Panc1 (cell line): ENCODE results near the gene FIGLA. TPM values are rescaled to one million over a fixed set of nuclear protein-coding genes. Genes with fewer than 3 reads are reported as not detected.

Experiments used
- ATAC-seq: fragments of 200-7000 bp; cut with Tn5 transposase; 2 replicates; pipeline ENCODE4 v1.9.1; 2020; ENCODE audit warnings: mild to moderate bottlenecking, moderate library complexity
- BruUV-seq: library from RNA; stranded (reverse); fragments of 400-500 nt; replicated peaks from 2 replicates; lab custom pipeline; 2021; lab: Mats Ljungman, UMichigan
- CTCF ChIA-PET: fragments of 300-600 bp; sonication (Branson Sonifier 250); formaldehyde crosslinking; loops from one replicate; lab custom pipeline; 2022; ENCODE audit warnings: antibody characterized with exemption; lab: Charles Lee
- POLR2A ChIA-PET: fragments of 300-600 bp; sonication (Branson Sonifier 250); formaldehyde crosslinking; loops from one replicate; lab custom pipeline; 2022; ENCODE audit warnings: antibody characterized with exemption; lab: Charles Lee
- DNase-seq: peaks from one replicate; pipeline ENCODE4 v3.0.0-alpha.2; 2010; ENCODE audit warnings: low read depth, low spot score
- H3K27ac ChIP-seq: 2 replicates; pipeline ENCODE4 v1.5.1; 2011; ENCODE audit warnings: mild to moderate bottlenecking, low read length, inconsistent platforms
- H3K27me3 ChIP-seq: fragments of 200-500 bp; sonication (Bioruptor generic); 2 replicates; pipeline ENCODE4 v1.6.0; 2014; ENCODE audit warnings: low read length, inconsistent platforms; ENCODE audit not compliant: control insufficient read depth, insufficient read depth
- H3K36me3 ChIP-seq: fragments of 200-500 bp; sonication (Bioruptor generic); 2 replicates; pipeline ENCODE4 v1.5.1; 2014; ENCODE audit warnings: inconsistent platforms, mild to moderate bottlenecking, low read length, moderate library complexity; ENCODE audit not compliant: control insufficient read depth, insufficient read depth
- H3K4me1 ChIP-seq: 2 replicates; pipeline ENCODE4 v1.5.1; 2011; ENCODE audit warnings: inconsistent platforms, mild to moderate bottlenecking, low read length, moderate library complexity; ENCODE audit not compliant: control insufficient read depth, insufficient read depth
- H3K4me3 ChIP-seq, 2 experiments: 2 replicates each; pipeline ENCODE4 v1.5.1; 2011 to 2012; ENCODE audit warnings: low read depth in 2 of 2, low read length in 2 of 2, mild to moderate bottlenecking in 2 of 2, inconsistent platforms in 1 of 2, moderate library complexity in 1 of 2
- H3K9me3 ChIP-seq: fragments of 200-500 bp; sonication (Bioruptor generic); 2 replicates; pipeline ENCODE4 v1.5.1; 2014; ENCODE audit warnings: low read depth, mild to moderate bottlenecking, inconsistent platforms, low read length, moderate library complexity; ENCODE audit not compliant: control insufficient read depth, insufficient read depth
- CTCF ChIP-seq: fragments of 450-650 bp; IDR thresholded peaks from 2 replicates; pipeline ENCODE4 v1.5.1; 2017; ENCODE audit warnings: mild to moderate bottlenecking
- POLR2AphosphoS5 ChIP-seq: IDR thresholded peaks from 2 replicates; pipeline ENCODE4 v1.6.1; 2012; ENCODE audit warnings: mild to moderate bottlenecking, low read depth, low read length, moderate library complexity
- REST ChIP-seq, 2 experiments: IDR thresholded peaks; 2 replicates each; pipeline ENCODE4 v1.6.1; 2011 to 2012; ENCODE audit warnings: low read depth in 2 of 2, control low read depth in 1 of 2, low read length in 1 of 2, mild to moderate bottlenecking in 1 of 2, moderate library complexity in 1 of 2; ENCODE audit not compliant: insufficient read depth in 1 of 2
- SIN3A ChIP-seq: IDR thresholded peaks from 2 replicates; pipeline ENCODE4 v1.6.1; 2012; ENCODE audit warnings: low read depth, mild to moderate bottlenecking, low read length, moderate library complexity, borderline replicate concordance; ENCODE audit not compliant: insufficient read depth
- TCF7L2 ChIP-seq: IDR thresholded peaks from 2 replicates; pipeline ENCODE4 v1.6.1; 2011; ENCODE audit warnings: mild to moderate bottlenecking, low read depth, low read length, inconsistent platforms
- in situ Hi-C: cut with HindIII; loops from 2 replicates; pipeline ENCODE4 v1.10.0; 2016; ENCODE audit warnings: low sequenced_read_pairs, low pct_unique_long_range_greater_than_20kb
- intact Hi-C: fragments of 100-400 bp; cut with micrococcal nuclease; formaldehyde crosslinking; loops from one replicate; pipeline ENCODE4 v1.10.0; 2022; ENCODE audit not compliant: unreplicated experiment
- total RNA-seq: library from RNA; stranded (reverse); gene quantifications from one replicate; pipeline ENCODE4 v1.2.1, GENCODE V29; 2021; ENCODE audit not compliant: unreplicated experiment

The FIGLA gene
- total RNA-seq, 1 experiment from 2014 or later = not detected

GRCh38 chr2:70744397-70744796 lies 46.0 kb downstream of the FIGLA start:
- ChIA-PET POLR2A (no interaction called here), CTCF (no interaction called here)
- ATAC-seq (no peak), DNase-seq (no peak)
- intact Hi-C loops (no loop called here), in situ Hi-C loops (no loop called here)
- Histone ChIP-seq H3K36me3 (no peaks in the 10 kb centered on the region), H3K4me1 (no peaks in the 10 kb centered on the region), H3K27ac (no peak overlapping the region), H3K4me3 (no peak overlapping the region), H3K9me3 (no peaks in the 10 kb centered on the region), H3K27me3 (peaks cover 6% of the 10 kb centered on the region)
- no TSS peak for BruUV-seq
- TF ChIP-seq CTCF (no peak), POLR2AphosphoS5 (no peak), SIN3A (no peak), REST (IDR thresholded peaks at IDR 0.05; ENCODE audit: insufficient read depth in 1 of 2, low read depth in 2 of 2, low read length in 1 of 2) (no peak), TCF7L2 (no peak)

- CTCF ChIA-PET = no interaction called here
- ATAC-seq = no peak
These were observed 46.8 kb downstream of the FIGLA start for GRCh38 chr2:70743677-70744076.

More at GRCh38 chr2:70743677-70744076, 46.8 kb downstream of the FIGLA start:
- H3K27me3 ChIP-seq = peaks cover 6% of the 10 kb centered on the region
- no peak for DNase-seq
- no peaks in the 10 kb centered on the region for H3K36me3 ChIP-seq
- intact Hi-C loops (loop anchor here (1.0 kb wide), 1 partner anchor 22 kb away; no protein-coding TSS in a partner anchor), in situ Hi-C loops (no loop called here)
- TF ChIP-seq SIN3A (no peak), TCF7L2 (no peak), REST (IDR thresholded peaks at IDR 0.05; ENCODE audit: insufficient read depth in 1 of 2, low read depth in 2 of 2, low read length in 1 of 2) (no peak), POLR2AphosphoS5 (no peak), CTCF (no peak)
- H3K4me3 ChIP-seq = no peak overlapping the region
- no peak overlapping the region for H3K27ac ChIP-seq
- no peaks in the 10 kb centered on the region for H3K4me1 ChIP-seq
- no TSS peak for BruUV-seq
- POLR2A ChIA-PET = no interaction called here
- no peaks in the 10 kb centered on the region for H3K9me3 ChIP-seq
